ENCODE data around the gene SLC6A16.
"Not testable (repeated sequence)": the region's sequence is repeated elsewhere in the genome, so short reads cannot be mapped to it uniquely, and the experiment has no call there.

DNA sequence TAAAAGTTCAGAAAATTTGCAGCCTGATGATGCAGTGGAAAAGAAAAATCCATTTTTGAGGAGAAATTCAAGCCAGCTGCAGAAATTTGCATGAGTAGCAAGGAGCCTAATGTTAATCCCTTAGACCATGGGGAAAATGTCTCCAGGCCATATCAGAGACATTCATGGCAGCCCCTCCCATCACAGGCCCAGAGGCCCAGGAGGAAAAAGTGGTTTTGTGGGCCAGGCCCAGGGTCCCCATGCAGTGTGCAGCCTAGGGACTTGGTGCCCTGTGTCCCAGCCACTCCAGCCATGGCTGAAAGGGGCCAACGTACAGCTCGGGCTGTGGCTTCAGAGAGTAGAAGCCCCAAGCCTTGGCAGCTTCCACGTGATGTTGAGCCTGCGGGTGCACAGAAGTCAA lies 36.8 kb downstream of the SLC6A16 start:
- TF ChIP-seq EZH2 (IDR thresholded peaks at IDR 0.05; ENCODE audit: borderline replicate concordance, low read length); CTCF (conservative IDR thresholded peaks at IDR 0.05 in 1 of 2, IDR thresholded peaks at IDR 0.05 in 1 of 2; ENCODE audit: extremely low read depth in 1 of 2, insufficient read depth in 1 of 2, low read depth in 1 of 2, low read length in 2 of 2): not testable (repeated sequence)

All from mammary epithelial cell (primary cell).